Neural cell (in vitro differentiated cells): ENCODE results near the gene TRPM2. TPM values are rescaled to one million over a fixed set of nuclear protein-coding genes. Genes with fewer than 3 reads are reported as not detected.

Source experiments
- H2AFZ ChIP-seq: fragments of 200-600, 300-800 bp; sonication (generic), shearing (Covaris generic); 2 replicates; pipeline ENCODE4 v1.6.0; 2014; ENCODE audit warnings: low read depth, mild to moderate bottlenecking, antibody characterized with exemption, low read length, moderate library complexity
- H3F3A ChIP-seq: fragments of 200-600 bp; shearing (Covaris generic); 2 replicates; pipeline ENCODE4 v1.6.1; 2016; ENCODE audit warnings: mild to moderate bottlenecking, moderate library complexity, mixed read lengths, antibody characterized with exemption, low read length; ENCODE audit not compliant: insufficient read depth, poor library complexity, severe bottlenecking
- H3K27ac ChIP-seq: fragments of 200-600, 300-800 bp; sonication (generic), shearing (Covaris generic); 2 replicates; pipeline ENCODE4 v1.5.1; 2014; ENCODE audit warnings: mild to moderate bottlenecking, low read length, moderate library complexity
- H3K27me3 ChIP-seq: fragments of 300-800, 200-600 bp; sonication (generic), shearing (Covaris generic); 2 replicates; pipeline ENCODE4 v1.6.0; 2014; ENCODE audit warnings: mild to moderate bottlenecking, low read depth, low read length, moderate library complexity; ENCODE audit not compliant: insufficient read depth
- H3K36me3 ChIP-seq: fragments of 300-800, 200-600 bp; sonication (generic), shearing (Covaris generic); 2 replicates; pipeline ENCODE4 v1.5.1; 2014; ENCODE audit warnings: mild to moderate bottlenecking, antibody characterized with exemption, low read length, moderate library complexity; ENCODE audit not compliant: insufficient read depth
- H3K4me2 ChIP-seq: fragments of 300-800, 200-600 bp; sonication (generic), shearing (Covaris generic); 2 replicates; pipeline ENCODE4 v1.6.0; 2014; ENCODE audit warnings: mild to moderate bottlenecking, low read length
- H3K4me3 ChIP-seq: fragments of 300-800, 200-600 bp; sonication (generic), shearing (Covaris generic); 2 replicates; pipeline ENCODE4 v1.5.1; 2014; ENCODE audit warnings: mild to moderate bottlenecking, low read length, moderate library complexity
- H3K79me2 ChIP-seq: fragments of 200-600 bp; shearing (Covaris generic); replicated peaks from 2 replicates; pipeline ENCODE4 v1.6.0; 2014; ENCODE audit warnings: mild to moderate bottlenecking, low read length, moderate library complexity; ENCODE audit not compliant: insufficient read depth
- H3K9ac ChIP-seq: fragments of 300-800, 200-600 bp; sonication (generic), shearing (Covaris generic); 2 replicates; pipeline ENCODE4 v1.6.1; 2016; ENCODE audit warnings: mild to moderate bottlenecking, low read length, mixed read lengths
- H3K9me2 ChIP-seq: fragments of 200-600 bp; shearing (Covaris generic); 2 replicates; pipeline ENCODE4 v1.6.1; 2016; ENCODE audit warnings: mild to moderate bottlenecking, low read length, mixed read lengths; ENCODE audit not compliant: insufficient read depth
- H3K9me3 ChIP-seq: fragments of 200-600, 300-800 bp; sonication (generic), shearing (Covaris generic); 2 replicates; pipeline ENCODE4 v1.6.1; 2016; ENCODE audit warnings: mild to moderate bottlenecking, mixed run types, low read length, moderate library complexity, mixed read lengths
- H4K20me1 ChIP-seq: fragments of 200-600 bp; shearing (Covaris generic); 2 replicates; pipeline ENCODE4 v1.6.1; 2016; ENCODE audit warnings: mild to moderate bottlenecking, mixed run types; ENCODE audit not compliant: insufficient read depth
- EP300 ChIP-seq: fragments of 450-650 bp; conservative IDR thresholded peaks from 2 replicates; pipeline ENCODE4 v1.6.1; 2014; ENCODE audit warnings: antibody characterized with exemption, mild to moderate bottlenecking, moderate library complexity; ENCODE audit not compliant: poor library complexity, severe bottlenecking
- EZH2 ChIP-seq: fragments of 200-600, 300-800 bp; shearing (Covaris generic), sonication (generic); IDR thresholded peaks from 2 replicates; pipeline ENCODE4 v1.6.1; 2014; ENCODE audit warnings: antibody characterized with exemption, low read length, borderline replicate concordance, mild to moderate bottlenecking; ENCODE audit not compliant: insufficient read depth, poor library complexity, severe bottlenecking
- MXI1 ChIP-seq: fragments of 450-650 bp; conservative IDR thresholded peaks from 2 replicates; pipeline ENCODE4 v1.6.1; 2014; ENCODE audit warnings: antibody characterized with exemption, mild to moderate bottlenecking; ENCODE audit not compliant: poor library complexity, severe bottlenecking
- POLR2AphosphoS5 ChIP-seq: IDR thresholded peaks from 2 replicates; pipeline ENCODE4 v1.6.1; 2012
- RAD21 ChIP-seq: fragments of 450-650 bp; conservative IDR thresholded peaks from 2 replicates; pipeline ENCODE4 v1.6.1; 2014; ENCODE audit warnings: antibody characterized with exemption, mild to moderate bottlenecking, moderate library complexity
- SMC3 ChIP-seq: fragments of 450-650 bp; conservative IDR thresholded peaks from 2 replicates; pipeline ENCODE4 v1.6.1; 2014; ENCODE audit warnings: antibody characterized with exemption, mild to moderate bottlenecking, moderate library complexity; ENCODE audit not compliant: poor library complexity
- TAF1 ChIP-seq: IDR thresholded peaks from 2 replicates; pipeline ENCODE4 v1.6.1; 2012; ENCODE audit warnings: low read depth
- polyA plus RNA-seq: library from polyadenylated mRNA; depleted of rRNA; stranded (reverse); fragments of >200 nt; gene quantifications from 2 replicates; pipeline ENCODE4 v1.2.3, GENCODE V29; 2014
- TF ChIP-seq, protein P1 (sequence below): fragments of 450-650 bp; IDR thresholded peaks from 2 replicates; pipeline ENCODE4 v1.5.1; 2014; ENCODE audit warnings: antibody characterized with exemption, mild to moderate bottlenecking, moderate library complexity; ENCODE audit not compliant: poor library complexity, severe bottlenecking
- TF ChIP-seq, protein P2 (sequence below): IDR thresholded peaks from 2 replicates; pipeline ENCODE4 v1.6.1; 2012; ENCODE audit warnings: borderline replicate concordance

TRPM2 gene
- polyA plus RNA-seq, 1 donor from 2014 or later, result 0.14 TPM

DNA sequence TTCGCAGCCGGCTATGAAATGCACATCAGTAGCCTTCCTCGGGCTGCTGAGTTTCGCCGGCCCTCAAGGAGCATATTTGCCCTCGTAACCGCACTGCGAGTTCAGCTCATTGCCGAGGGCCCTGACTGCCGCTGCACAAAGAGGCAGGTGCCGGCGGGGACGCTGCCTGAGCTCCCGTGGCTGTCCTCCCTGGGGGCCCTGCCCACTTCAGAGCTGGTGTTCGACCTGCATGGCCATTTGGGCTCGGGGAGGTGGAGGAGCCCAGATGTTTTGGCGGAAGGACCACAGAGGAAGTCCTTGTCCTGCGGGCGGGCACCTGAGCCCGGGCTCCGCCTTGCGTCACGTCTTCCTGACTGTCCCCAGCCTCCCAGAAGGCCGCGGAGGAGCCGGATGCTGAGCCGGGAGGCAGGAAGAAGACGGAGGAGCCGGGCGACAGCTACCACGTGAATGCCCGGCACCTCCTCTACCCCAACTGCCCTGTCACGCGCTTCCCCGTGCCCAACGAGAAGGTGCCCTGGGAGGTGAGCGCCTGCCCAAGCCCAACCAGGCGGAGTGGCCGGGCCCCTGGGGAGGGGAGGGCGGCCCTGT lies 72.0 kb downstream of the TRPM2 start:
- Histone ChIP-seq H3K9me3 (no peaks in the 10 kb centered on the region), H3K4me3 (no peak overlapping the region), H3K9ac (no peak overlapping the region), H4K20me1 (no peaks in the 10 kb centered on the region), H3K79me2 (no peaks in the 10 kb centered on the region), H3K27me3 (no peaks in the 10 kb centered on the region), H2AFZ (no peak overlapping the region), H3K36me3 (no peaks in the 10 kb centered on the region), H3K4me2 (no peak overlapping the region), H3K9me2 (no peaks in the 10 kb centered on the region), H3K27ac (no peak overlapping the region), H3F3A (no peaks in the 10 kb centered on the region)
- TF ChIP-seq TAF1, result no peak
- TF ChIP-seq, protein P1, sequence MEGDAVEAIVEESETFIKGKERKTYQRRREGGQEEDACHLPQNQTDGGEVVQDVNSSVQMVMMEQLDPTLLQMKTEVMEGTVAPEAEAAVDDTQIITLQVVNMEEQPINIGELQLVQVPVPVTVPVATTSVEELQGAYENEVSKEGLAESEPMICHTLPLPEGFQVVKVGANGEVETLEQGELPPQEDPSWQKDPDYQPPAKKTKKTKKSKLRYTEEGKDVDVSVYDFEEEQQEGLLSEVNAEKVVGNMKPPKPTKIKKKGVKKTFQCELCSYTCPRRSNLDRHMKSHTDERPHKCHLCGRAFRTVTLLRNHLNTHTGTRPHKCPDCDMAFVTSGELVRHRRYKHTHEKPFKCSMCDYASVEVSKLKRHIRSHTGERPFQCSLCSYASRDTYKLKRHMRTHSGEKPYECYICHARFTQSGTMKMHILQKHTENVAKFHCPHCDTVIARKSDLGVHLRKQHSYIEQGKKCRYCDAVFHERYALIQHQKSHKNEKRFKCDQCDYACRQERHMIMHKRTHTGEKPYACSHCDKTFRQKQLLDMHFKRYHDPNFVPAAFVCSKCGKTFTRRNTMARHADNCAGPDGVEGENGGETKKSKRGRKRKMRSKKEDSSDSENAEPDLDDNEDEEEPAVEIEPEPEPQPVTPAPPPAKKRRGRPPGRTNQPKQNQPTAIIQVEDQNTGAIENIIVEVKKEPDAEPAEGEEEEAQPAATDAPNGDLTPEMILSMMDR, result no peak
- no peak for TF ChIP-seq SMC3
- TF ChIP-seq EP300, result no peak
- TF ChIP-seq EZH2, result no peak
- TF ChIP-seq, protein P2, sequence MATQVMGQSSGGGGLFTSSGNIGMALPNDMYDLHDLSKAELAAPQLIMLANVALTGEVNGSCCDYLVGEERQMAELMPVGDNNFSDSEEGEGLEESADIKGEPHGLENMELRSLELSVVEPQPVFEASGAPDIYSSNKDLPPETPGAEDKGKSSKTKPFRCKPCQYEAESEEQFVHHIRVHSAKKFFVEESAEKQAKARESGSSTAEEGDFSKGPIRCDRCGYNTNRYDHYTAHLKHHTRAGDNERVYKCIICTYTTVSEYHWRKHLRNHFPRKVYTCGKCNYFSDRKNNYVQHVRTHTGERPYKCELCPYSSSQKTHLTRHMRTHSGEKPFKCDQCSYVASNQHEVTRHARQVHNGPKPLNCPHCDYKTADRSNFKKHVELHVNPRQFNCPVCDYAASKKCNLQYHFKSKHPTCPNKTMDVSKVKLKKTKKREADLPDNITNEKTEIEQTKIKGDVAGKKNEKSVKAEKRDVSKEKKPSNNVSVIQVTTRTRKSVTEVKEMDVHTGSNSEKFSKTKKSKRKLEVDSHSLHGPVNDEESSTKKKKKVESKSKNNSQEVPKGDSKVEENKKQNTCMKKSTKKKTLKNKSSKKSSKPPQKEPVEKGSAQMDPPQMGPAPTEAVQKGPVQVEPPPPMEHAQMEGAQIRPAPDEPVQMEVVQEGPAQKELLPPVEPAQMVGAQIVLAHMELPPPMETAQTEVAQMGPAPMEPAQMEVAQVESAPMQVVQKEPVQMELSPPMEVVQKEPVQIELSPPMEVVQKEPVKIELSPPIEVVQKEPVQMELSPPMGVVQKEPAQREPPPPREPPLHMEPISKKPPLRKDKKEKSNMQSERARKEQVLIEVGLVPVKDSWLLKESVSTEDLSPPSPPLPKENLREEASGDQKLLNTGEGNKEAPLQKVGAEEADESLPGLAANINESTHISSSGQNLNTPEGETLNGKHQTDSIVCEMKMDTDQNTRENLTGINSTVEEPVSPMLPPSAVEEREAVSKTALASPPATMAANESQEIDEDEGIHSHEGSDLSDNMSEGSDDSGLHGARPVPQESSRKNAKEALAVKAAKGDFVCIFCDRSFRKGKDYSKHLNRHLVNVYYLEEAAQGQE, result no peak
- no peak for TF ChIP-seq MXI1
- no peak for TF ChIP-seq POLR2AphosphoS5
- TF ChIP-seq RAD21, result no peak

DNA sequence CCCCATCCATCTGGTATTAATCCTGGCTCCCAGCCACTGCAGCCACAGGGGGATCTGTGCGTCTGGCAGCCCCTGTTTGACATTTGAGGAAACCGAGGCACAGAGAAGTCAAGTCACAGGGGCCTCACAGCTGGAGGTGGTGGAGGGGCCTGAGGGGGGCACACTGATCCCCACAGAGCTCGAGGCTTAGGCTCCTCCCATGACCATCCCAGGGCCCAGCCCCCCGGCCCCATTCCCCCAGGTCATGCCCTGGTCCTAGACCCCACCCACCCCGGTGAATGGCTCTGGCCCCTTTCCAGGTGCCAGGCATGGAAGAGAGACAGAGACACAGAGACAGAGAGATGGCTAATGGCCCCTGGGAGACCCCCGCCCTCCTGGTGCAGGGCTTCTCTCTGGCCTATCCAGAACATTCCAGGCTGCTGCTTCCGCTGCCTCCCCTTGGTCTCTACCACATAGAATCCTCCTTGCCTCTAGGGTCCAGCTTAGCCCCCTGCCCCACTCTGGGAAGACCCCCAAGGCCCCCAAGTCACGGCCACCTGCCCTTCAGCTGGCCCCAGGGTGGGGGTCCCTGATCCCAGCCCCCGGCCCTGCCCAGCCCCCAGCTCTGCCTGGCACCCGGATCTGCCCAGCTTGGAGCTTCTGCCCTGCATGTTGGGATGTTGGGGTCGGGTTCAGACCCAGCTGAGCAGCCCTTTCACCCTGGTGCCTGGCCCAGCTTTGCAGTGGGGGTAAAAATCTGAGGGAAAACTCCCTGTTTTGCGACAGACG lies 72.7 kb downstream of the TRPM2 start:
- Histone ChIP-seq H4K20me1 (no peaks in the 10 kb centered on the region), H3F3A (no peaks in the 10 kb centered on the region), H3K9me3 (no peaks in the 10 kb centered on the region), H3K4me2 (no peak overlapping the region), H3K9me2 (no peaks in the 10 kb centered on the region), H3K79me2 (no peaks in the 10 kb centered on the region), H3K9ac (no peak overlapping the region), H2AFZ (no peak overlapping the region), H3K27ac (no peak overlapping the region), H3K27me3 (no peaks in the 10 kb centered on the region), H3K4me3 (no peak overlapping the region), H3K36me3 (no peaks in the 10 kb centered on the region)
- TF ChIP-seq POLR2AphosphoS5 (no peak), SMC3 (no peak), MXI1 (no peak), EP300 (no peak), EZH2 (no peak), TAF1 (no peak), RAD21 (no peak)
- TF ChIP-seq, protein P1, result no peak
- TF ChIP-seq, protein P2, result no peak
